Hepatocyte (in vitro differentiated cells): ENCODE data around the gene UQCRQ. TPM values are rescaled to one million over a fixed set of nuclear protein-coding genes. Genes with fewer than 3 reads are reported as not detected.

ENCODE experiments used
- DNase-seq: peaks from one replicate; pipeline ENCODE4 v3.0.0-alpha.2; 2016; ENCODE audit warnings: low spot score
- H2AFZ ChIP-seq: fragments of 200-600 bp; sonication (generic); 2 replicates; pipeline ENCODE4 v1.6.0; 2016; ENCODE audit warnings: antibody characterized with exemption, mild to moderate bottlenecking
- H3K27ac ChIP-seq: fragments of 200-600 bp; sonication (generic); 2 replicates; pipeline ENCODE4 v1.5.1; 2016; ENCODE audit warnings: mild to moderate bottlenecking
- H3K27me3 ChIP-seq: fragments of 200-600 bp; sonication (generic); 2 replicates; pipeline ENCODE4 v1.6.1; 2016
- H3K36me3 ChIP-seq: fragments of 200-600 bp; sonication (generic); replicated peaks from 2 replicates; pipeline ENCODE4 v1.5.1; 2016; ENCODE audit warnings: low read depth; ENCODE audit not compliant: insufficient read depth
- H3K4me1 ChIP-seq: fragments of 200-600 bp; sonication (generic); 2 replicates; pipeline ENCODE4 v1.5.1; 2016; ENCODE audit warnings: mild to moderate bottlenecking, moderate library complexity; ENCODE audit not compliant: insufficient read depth
- H3K4me2 ChIP-seq: fragments of 200-600 bp; sonication (generic); 2 replicates; pipeline ENCODE4 v1.6.0; 2016
- H3K4me3 ChIP-seq: fragments of 200-600 bp; sonication (generic); 2 replicates; pipeline ENCODE4 v1.5.1; 2016; ENCODE audit warnings: mild to moderate bottlenecking
- H3K79me2 ChIP-seq: fragments of 200-600 bp; sonication (generic); 2 replicates; pipeline ENCODE4 v1.6.0; 2017; ENCODE audit warnings: mild to moderate bottlenecking
- H3K9me2 ChIP-seq: fragments of 200-600 bp; sonication (generic); replicated peaks from 2 replicates; pipeline ENCODE4 v1.6.0; 2017; ENCODE audit warnings: mild to moderate bottlenecking; ENCODE audit not compliant: insufficient read depth
- H3K9me3 ChIP-seq: fragments of 200-600 bp; sonication (generic); 2 replicates; pipeline ENCODE4 v1.5.1; 2016; ENCODE audit warnings: low read depth, mild to moderate bottlenecking
- H4K20me1 ChIP-seq: fragments of 200-600 bp; sonication (generic); 2 replicates; pipeline ENCODE4 v1.6.0; 2016; ENCODE audit warnings: mild to moderate bottlenecking; ENCODE audit not compliant: insufficient read depth, poor library complexity, severe bottlenecking
- EZH2 ChIP-seq: fragments of 200-600 bp; sonication (generic); IDR thresholded peaks from 2 replicates; pipeline ENCODE4 v1.6.1; 2016; ENCODE audit warnings: antibody characterized with exemption, mild to moderate bottlenecking, borderline replicate concordance
- EZH2phosphoT487 ChIP-seq: fragments of 200-600 bp; sonication (generic); IDR thresholded peaks from one replicate; pipeline ENCODE4 v1.6.1; 2018; ENCODE audit warnings: antibody characterized with exemption, mild to moderate bottlenecking, low read depth, moderate library complexity; ENCODE audit not compliant: unreplicated experiment, severe bottlenecking
- WGBS: methylation state at CpG from one replicate; pipeline ENCODE4 v1.1.6; 2016; ENCODE audit warnings: low lambda C conversion rate; ENCODE audit errors: missing lambda C conversion rate; 5-methylcytosine and 5-hydroxymethylcytosine counted together
- polyA plus RNA-seq: library from polyadenylated mRNA; unstranded; fragments of >200 nt; fragmentation: Nextera tagmentation; extraction: Ambion mirVana; gene quantifications from 2 replicates; pipeline ENCODE4 v1.2.1, GENCODE V29; 2016
- total RNA-seq: library from RNA; depleted of rRNA; stranded (reverse); fragments of >200 nt; gene quantifications from 2 replicates; pipeline ENCODE4 v1.2.3, GENCODE V29; 2014
- TF ChIP-seq, protein P1 (sequence below): fragments of 200-600 bp; sonication (generic); IDR thresholded peaks from 2 replicates; pipeline ENCODE4 v1.5.1; 2016; ENCODE audit warnings: antibody characterized with exemption, mild to moderate bottlenecking; ENCODE audit not compliant: poor library complexity

UQCRQ gene
- total and polyA plus RNA-seq, 2 experiments from 2014 or later, result 174 to 1,138 TPM

DNA sequence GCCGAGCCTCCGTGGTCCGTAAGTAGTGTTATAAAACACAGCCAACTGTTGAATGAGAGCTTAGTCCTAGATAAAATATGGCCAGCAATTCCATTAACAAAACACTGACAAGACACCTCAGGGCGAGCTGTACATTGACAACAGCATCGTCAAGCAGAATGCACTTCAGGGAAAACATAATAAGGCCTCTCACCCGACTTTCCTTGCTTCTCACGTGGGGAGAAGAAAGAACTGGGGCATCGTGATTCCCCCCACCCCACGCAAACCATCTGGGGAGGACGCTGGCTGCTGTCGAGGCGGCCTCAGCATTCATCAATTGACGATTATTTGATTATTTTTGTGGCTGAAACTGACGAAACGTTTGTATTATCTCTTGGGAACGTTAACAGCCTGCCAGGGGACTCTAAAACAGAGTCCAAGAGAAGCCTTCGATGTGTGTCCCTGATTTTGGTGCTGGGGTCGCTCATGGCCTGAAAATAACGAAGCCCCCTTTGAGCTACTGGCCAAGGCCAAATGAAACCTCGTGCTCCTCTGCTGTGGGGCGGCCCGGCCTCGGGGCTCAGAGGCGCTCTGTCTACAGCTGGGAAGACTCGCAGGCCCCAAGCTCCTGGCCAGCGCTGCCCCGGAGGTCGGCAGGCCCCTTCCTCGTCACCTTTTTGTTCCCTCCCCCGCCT lies 637 bp upstream of the UQCRQ start:
- Histone ChIP-seq H3K9me3 (no peaks in the 10 kb centered on the region), H4K20me1 (peaks cover 8% of the 10 kb centered on the region), H3K27me3 (no peaks in the 10 kb centered on the region), H3K4me3 (peak overlapping the region; percentile 10), H2AFZ (peak overlapping the region; percentile 46), H3K4me2 (peak overlapping the region; percentile 74), H3K9me2 (no peaks in the 10 kb centered on the region), H3K27ac (peak overlapping the region; percentile 93), H3K79me2 (peaks cover 21% of the 10 kb centered on the region), H3K36me3 (no peaks in the 10 kb centered on the region), H3K4me1 (peaks cover 15% of the 10 kb centered on the region)
- TF ChIP-seq EZH2 (no peak), EZH2phosphoT487 (no peak)
- TF ChIP-seq, protein P1, sequence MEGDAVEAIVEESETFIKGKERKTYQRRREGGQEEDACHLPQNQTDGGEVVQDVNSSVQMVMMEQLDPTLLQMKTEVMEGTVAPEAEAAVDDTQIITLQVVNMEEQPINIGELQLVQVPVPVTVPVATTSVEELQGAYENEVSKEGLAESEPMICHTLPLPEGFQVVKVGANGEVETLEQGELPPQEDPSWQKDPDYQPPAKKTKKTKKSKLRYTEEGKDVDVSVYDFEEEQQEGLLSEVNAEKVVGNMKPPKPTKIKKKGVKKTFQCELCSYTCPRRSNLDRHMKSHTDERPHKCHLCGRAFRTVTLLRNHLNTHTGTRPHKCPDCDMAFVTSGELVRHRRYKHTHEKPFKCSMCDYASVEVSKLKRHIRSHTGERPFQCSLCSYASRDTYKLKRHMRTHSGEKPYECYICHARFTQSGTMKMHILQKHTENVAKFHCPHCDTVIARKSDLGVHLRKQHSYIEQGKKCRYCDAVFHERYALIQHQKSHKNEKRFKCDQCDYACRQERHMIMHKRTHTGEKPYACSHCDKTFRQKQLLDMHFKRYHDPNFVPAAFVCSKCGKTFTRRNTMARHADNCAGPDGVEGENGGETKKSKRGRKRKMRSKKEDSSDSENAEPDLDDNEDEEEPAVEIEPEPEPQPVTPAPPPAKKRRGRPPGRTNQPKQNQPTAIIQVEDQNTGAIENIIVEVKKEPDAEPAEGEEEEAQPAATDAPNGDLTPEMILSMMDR, result no peak
- WGBS, result 45% methylated on average over 29 of the region's 30 CpGs
- DNase-seq, result no peak

DNA sequence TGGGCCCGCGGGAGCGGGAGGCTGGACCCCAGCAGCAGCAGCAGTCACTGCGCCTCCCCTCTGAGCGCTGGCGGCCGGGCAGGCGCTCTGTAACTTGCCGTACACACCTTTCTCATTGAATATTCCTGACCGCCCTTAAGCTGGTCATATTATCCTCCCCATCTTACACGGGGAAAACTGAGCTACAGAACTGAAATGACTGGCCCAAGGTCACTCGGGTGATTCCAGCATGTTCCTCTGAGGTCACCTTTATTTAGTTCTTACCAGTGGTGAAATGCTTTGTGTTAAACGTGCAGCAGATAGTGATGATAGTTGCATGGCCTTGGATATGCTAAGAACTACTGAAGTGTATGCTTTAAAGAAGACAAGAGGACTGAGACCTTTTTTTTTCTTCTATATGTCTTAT lies 607 bp downstream of the UQCRQ start:
- no peaks in the 10 kb centered on the region for H3K36me3 ChIP-seq
- H3K4me3 ChIP-seq, result peak overlapping the region; percentile 68
- no peaks in the 10 kb centered on the region for H3K9me2 ChIP-seq
- TF ChIP-seq, protein P1, result no peak
- TF ChIP-seq EZH2phosphoT487 (no peak), EZH2 (no peak)
- H2AFZ ChIP-seq, result peak overlapping the region; percentile 31
- no peak for DNase-seq
- 2% methylated on average over 12 of the region's 13 CpGs for WGBS
- peak overlapping the region; percentile 93 for H3K4me2 ChIP-seq
- peaks cover 18% of the 10 kb centered on the region for H3K4me1 ChIP-seq
- H3K27me3 ChIP-seq, result no peaks in the 10 kb centered on the region
- H3K79me2 ChIP-seq, result peaks cover 21% of the 10 kb centered on the region
- H3K27ac ChIP-seq, result peak overlapping the region; percentile 92
- no peaks in the 10 kb centered on the region for H3K9me3 ChIP-seq
- H4K20me1 ChIP-seq, result peaks cover 8% of the 10 kb centered on the region

DNA sequence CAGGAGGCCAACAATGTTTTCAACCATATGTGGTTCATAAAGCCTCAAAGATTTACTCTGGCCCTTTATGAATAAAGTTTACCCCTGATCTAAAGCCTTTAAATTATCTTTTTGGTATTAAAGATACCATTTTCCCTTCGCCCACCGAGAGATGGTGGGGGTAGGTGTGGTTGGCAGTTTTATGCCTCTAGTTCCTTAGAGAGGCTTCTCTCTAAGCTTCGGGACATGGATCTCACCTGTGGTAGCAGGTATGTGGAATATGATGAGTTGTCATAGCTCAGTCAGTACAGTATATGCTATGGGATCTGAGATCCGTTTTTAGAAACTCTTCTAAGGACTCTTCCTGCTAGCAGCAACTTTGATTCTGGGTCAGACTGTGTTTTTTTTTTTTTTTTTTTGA lies 2.3 kb downstream of the UQCRQ start:
- Histone ChIP-seq H3K9me2 (no peaks in the 10 kb centered on the region), H3K27ac (no peak overlapping the region), H3K27me3 (no peaks in the 10 kb centered on the region), H2AFZ (no peak overlapping the region), H3K79me2 (peaks cover 21% of the 10 kb centered on the region), H3K36me3 (no peaks in the 10 kb centered on the region), H4K20me1 (peaks cover 8% of the 10 kb centered on the region), H3K9me3 (no peaks in the 10 kb centered on the region), H3K4me2 (no peak overlapping the region), H3K4me3 (no peak overlapping the region), H3K4me1 (peaks cover 33% of the 10 kb centered on the region)
- 94% methylated on average over 4 of the region's 4 CpGs for WGBS
- TF ChIP-seq, protein P1, result no peak
- TF ChIP-seq EZH2phosphoT487 (no peak), EZH2 (no peak)
- DNase-seq, result no peak
